CD4-positive, alpha-beta T cell treated with Interferon alpha-2 for 1 hour (primary cell): Measurements from ENCODE around the gene SUPT20HL1.
A peak's percentile ranks its signal among the peaks of the same experiment; 100 is the strongest.
"Not testable (repeated sequence)": the region's sequence is repeated elsewhere in the genome, so short reads cannot be mapped to it uniquely, and the experiment has no call there.

ENCODE experiments used
- DNase-seq, 2 donors: peaks; one replicate each; pipeline ENCODE4 v3.0.0-alpha.2; 2020 to 2022

SUPT20HL1 gene

DNA sequence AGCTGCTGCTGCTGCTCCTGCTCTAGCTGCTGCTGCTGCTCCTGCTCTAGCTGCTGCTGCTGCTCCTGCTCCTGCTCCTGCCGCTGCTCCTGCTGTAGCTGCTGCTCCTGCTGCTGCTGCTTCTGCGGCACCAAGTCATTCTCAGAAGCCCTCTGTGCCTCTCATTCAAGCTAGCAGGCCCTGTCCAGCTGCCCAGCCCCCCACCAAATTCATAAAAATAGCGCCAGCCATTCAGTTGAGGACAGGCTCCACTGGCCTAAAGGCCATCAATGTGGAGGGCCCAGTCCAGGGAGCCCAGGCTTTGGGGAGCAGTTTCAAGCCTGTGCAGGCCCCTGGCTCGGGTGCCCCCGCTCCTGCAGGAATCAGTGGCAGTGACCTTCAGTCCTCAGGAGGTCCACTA, 3.9 kb downstream of the SUPT20HL1 start:
- no peak for DNase-seq

GRCh38 chrX:24364851-24365538, 4.6 kb downstream of the SUPT20HL1 start:
- no peak for DNase-seq

DNA sequence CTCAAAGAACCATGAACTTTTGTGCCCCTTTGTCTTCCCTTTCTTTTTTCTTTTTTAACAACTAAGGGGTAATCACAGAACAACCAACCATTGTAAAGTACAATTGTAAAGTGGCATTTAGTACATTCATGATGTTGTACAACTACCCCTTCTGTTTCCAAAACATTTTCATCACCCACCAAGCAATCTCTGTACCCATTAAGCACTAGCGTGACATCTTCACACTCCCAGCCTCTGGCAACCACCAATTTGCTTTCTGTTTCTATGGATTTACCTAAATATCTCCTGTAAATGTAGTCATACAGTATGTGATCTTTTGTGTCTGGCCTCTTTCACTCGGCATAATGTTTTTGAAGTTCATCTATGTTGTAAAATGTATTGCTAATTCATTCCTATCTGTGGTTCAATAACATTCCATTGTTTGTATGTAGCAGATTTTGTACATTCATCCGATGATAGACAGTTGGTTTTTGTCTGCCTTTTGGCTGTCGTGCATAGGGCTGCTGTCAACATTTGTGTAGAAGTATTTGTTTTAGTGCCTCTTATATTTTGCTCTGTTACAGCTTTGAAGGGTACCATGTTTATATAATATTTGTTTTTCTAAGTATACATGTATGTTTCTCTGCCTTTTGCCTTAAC, 6.4 kb downstream of the SUPT20HL1 start:
- DNase-seq, result not testable (repeated sequence)

DNA sequence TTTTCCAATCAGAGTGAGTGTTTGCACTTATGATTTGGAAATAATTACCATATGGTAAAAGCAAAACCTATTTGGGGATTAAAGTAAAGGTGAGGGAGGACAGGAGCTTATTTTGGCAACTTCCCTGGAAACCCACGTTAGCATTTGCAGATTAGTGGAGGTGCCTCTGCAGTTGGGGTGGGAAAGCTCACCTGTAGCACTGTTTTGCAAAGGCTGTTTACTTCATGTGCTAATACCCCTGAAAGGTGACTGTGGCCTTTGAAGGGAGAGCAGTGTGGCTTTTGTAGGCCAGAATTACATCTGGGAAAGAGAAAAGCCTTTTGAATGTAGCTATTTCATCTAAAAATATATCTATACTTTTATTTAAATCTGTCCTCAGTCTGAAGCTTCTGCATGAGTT, 9.4 kb downstream of the SUPT20HL1 start:
- DNase-seq, result no peak

DNA sequence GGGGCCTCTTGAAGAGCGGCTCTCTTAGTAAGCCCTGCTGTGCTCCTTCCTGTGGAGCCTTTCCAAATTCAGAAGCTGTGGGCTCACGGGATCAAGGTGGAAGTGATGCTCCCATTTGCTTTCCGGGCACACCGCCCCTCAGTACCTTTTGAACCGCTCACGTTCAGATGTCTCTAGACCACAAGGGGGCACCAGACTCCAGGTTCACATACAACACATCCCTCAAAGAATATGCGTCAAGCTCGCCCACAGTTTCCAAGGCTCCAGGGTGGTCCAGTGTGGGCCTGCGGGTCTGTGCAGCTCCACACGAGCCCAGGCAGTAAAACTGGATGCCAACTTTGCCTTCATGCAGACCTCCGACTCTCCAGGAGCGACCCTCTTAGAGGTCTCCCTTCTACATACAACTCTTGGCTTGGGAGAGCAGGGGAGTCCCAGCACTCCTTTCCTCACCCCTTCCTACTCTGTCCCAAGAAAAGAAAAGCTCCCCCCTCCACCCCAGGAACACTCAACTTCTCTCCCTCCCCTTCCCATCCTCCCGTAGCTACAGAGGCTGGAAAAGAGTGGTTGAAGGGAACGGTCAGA, 11.0 kb downstream of the SUPT20HL1 start:
- DNase-seq, result peak; percentile 42 to 62

DNA sequence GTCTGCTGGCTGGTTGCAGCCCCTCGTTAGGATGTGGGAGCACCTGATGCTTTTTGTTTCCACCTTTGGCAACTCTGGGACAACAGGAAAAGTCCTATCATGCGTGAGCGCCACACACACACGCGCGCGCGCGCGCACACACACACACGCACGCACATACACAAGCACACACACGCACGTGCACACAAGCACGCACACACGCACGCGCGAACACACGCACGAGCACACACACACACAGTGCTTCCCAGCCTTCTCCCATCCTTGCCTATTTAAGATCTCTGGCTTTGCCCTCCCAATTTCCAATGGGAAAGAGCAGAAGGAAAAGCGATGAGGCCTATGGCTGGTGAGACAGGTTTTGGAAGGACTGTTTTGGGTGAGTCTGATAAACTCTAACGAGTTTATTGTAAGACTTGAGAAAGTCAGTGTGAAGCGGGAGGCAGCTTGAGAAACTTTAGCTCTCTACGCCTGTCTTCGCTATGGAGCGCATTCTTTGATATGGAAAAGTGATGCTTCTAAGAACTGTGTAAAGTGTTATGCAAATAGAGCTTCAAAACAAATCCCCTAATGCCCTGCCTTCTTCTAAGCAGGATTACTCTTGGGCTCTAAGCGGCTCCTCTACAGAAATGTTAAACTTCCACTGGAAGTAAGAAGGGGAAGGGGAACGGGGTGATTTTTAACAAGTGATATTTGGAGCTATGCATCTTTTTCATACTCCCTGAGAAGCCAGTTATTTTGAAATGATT, 11.8 kb downstream of the SUPT20HL1 start:
- no peak for DNase-seq

- DNase-seq, result no peak
These were observed 15.2 kb downstream of the SUPT20HL1 start for GRCh38 chrX:24375600-24376131.

DNA sequence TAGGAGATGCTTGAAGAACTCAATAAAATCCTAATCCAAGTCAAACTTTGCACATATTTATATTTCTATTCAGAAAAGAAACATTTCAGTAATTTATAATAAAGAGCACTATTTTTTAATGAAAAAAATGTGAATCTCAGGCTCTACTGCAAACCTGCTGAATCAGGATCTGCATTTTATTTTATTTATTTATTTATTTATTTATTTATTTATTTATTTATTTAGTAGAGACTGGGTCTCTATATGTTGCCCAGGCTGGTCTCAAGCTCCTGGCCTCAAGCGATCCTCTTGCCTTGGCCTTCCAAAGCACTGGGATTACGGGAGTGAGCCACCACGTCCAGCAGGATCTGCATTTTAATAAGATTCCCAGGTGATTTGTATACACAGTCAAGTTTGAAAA, 16.0 kb downstream of the SUPT20HL1 start:
- DNase-seq, result no peak

GRCh38 chrX:24377195-24377594, 16.8 kb downstream of the SUPT20HL1 start:
- DNase-seq, result no peak

DNA sequence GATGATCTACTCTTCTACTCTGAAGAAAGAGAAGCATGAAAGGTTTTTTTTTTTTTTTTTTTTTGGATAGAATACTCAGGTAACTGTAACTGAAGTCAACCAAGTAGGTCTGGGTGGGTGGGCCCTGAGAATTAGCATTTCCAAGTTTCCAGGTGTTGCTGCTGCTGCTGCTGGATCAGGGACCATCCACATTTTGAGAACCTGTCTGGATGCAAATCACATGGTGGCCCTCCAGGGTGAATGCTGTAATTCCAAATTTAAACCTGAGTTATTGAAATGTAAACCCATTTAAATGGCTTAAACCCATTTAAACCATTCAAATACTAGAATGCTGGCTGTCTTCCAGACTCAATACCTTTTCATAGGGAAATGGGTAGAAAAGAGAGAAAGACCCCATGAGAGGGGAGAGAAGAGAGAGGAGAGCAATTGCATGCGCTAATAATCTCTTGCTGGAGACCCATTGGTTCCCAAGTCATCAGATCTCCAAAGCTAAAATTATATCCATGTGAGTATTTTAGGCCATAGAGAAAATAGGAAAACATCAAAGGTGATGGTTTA, 17.6 kb downstream of the SUPT20HL1 start:
- no peak for DNase-seq

GRCh38 chrX:24378706-24379105, 18.3 kb downstream of the SUPT20HL1 start:
- no peak for DNase-seq

GRCh38 chrX:24380262-24381187, 20.1 kb downstream of the SUPT20HL1 start:
- DNase-seq, result no peak

GRCh38 chrX:24382315-24382714, 21.9 kb downstream of the SUPT20HL1 start:
- DNase-seq, result not testable (repeated sequence)

DNA sequence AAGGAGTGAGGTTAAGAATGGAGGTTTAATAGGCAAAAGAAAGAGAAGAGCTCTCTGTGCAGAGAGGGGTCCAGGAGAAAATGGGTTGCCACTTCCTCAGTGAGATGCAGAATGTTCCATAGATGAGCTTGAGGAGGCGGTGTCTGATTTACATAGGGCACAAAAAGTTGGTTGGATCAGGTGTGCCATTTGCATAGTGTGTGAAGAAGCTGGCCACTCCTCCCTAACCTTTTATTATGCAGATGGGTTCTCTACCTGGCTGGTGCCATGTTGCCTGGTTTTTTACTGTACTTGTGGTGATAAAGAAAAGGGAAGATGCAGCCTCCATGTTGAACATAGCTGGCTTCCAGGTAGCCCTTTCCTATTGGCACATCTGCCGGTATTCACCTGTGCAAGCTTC, 27.3 kb downstream of the SUPT20HL1 start:
- DNase-seq, result no peak

- DNase-seq, result no peak
These were observed 30.9 kb downstream of the SUPT20HL1 start for GRCh38 chrX:24391389-24391788.

DNA sequence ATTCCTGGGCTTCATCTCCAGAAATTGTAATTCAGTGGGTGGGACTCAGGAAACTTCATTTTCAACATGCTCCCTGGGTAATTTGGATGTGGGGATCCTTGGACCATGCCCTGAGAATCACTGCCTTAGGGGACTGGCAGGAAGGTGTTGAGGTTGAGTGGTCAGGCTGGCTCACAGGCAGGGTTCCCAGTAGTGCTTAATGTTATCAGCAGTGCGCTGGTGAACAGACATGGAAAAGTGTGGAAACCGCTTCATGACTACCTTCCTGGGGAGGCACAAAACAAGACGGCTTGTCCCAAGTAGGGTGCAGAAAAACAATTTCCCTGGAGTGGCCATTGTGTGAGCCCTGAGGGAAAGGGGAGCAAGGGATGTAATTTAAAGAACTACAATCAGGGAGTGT, 31.4 kb downstream of the SUPT20HL1 start:
- DNase-seq, result no peak

DNA sequence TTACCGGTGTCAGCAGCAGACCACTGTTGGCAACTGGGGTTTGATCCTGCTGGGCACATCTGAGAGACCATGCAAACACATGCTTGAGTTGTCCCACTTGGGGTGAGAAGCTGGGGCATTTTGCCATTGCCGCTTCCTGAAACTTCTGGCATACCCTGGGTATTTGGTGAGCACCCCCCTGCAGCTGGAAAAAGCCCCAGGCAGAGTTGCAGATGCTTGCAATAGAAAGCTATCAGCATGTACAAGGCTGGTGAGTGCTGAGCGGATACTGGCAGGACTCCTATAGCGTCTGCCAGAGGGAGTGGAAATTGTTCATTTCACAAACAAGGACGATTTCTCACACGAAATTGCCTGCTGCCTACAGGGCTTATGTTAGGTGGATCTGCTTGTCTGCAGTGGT, 32.3 kb downstream of the SUPT20HL1 start:
- no peak for DNase-seq

GRCh38 chrX:24395775-24396174, 35.3 kb downstream of the SUPT20HL1 start:
- DNase-seq, result peak; percentile 56 to 76

DNA sequence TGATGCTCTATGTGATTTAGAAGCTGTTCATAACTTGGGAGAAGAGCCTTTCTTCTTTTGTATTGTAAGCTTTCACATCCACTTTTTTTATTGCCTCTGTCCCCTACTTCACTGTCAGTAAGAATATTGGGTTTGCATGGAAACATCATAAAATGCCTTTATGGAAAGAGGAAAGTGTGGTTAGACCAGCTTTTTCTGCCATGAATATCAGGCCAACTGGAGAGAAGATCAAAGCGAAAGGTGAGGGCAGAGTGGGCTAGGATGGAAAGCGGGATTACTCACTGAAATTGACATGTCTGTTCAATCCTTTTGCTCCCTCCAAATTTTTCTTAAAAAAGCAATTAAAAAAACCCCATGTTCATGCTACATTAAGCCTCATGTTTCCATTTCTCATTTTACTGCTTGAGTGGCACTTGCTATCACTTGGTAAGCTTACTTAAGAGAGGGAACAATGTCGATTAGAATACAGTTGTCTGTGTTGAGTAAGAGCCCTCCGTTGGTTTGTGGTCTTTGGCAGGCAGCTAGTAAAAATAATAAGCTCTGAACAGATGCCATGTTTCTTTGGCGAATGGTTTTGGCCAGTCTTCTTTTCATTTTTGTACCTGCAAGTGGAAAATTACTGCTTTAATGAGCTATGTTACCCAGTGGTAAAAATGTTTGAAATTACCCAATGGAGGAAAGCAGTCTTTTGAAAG, 35.9 kb downstream of the SUPT20HL1 start:
- no peak for DNase-seq

GRCh38 chrX:24396931-24397279, 36.5 kb downstream of the SUPT20HL1 start:
- no peak for DNase-seq

DNA sequence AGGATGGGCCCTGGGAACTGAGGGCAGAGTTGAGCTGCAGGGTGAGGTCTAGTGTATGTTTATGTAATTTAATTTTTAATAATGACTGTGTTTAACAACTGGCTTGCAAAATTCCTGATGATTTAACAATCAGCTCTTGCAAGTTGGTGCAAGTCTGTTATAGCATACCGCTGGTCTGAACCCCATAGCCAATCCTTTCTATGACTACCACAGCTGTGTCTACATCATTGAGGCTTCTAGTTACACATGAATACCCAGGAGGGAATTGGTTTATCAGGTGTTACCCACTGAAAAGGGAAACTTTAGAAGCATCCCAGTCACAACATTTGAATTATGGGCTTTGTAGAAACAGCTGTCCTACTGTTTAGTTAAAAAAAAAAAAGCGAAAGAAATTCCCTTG, 38.3 kb downstream of the SUPT20HL1 start:
- DNase-seq, result no peak
